IPS-20b (cell line): ENCODE data around the gene RAD51B.
"Not testable (repeated sequence)": the region's sequence is repeated elsewhere in the genome, so short reads cannot be mapped to it uniquely, and the experiment has no call there.

Source experiments
- H3K27ac ChIP-seq: one replicate; pipeline ENCODE4 v1.5.1; 2013; ENCODE audit warnings: low read length
- H3K27me3 ChIP-seq: 2 replicates; pipeline ENCODE4 v1.6.1; 2013; ENCODE audit warnings: mild to moderate bottlenecking, low read length, inconsistent platforms; ENCODE audit not compliant: insufficient read depth
- H3K36me3 ChIP-seq: 2 replicates; pipeline ENCODE4 v1.6.1; 2013; ENCODE audit warnings: low read depth, mild to moderate bottlenecking, inconsistent platforms, low read length, moderate library complexity; ENCODE audit not compliant: insufficient read depth
- H3K4me1 ChIP-seq: 2 replicates; pipeline ENCODE4 v1.6.1; 2013; ENCODE audit warnings: mild to moderate bottlenecking, control low read depth, inconsistent platforms, low read length, moderate library complexity; ENCODE audit not compliant: insufficient read depth
- H3K4me3 ChIP-seq: 2 replicates; pipeline ENCODE4 v1.5.1; 2013; ENCODE audit warnings: mild to moderate bottlenecking, low read length, inconsistent platforms
- H3K9ac ChIP-seq: 2 replicates; pipeline ENCODE4 v1.6.1; 2013; ENCODE audit warnings: low read depth, mild to moderate bottlenecking, inconsistent platforms, low read length, moderate library complexity
- H3K9me3 ChIP-seq: 2 replicates; pipeline ENCODE4 v1.6.1; 2013; ENCODE audit warnings: mild to moderate bottlenecking, low read depth, low read length, inconsistent platforms; ENCODE audit not compliant: insufficient read depth

The RAD51B gene

GRCh38 chr14:68760761-68761160 lies 941.2 kb downstream of the RAD51B start:
- H3K36me3 ChIP-seq: no peaks in the 10 kb centered on the region
- no peak overlapping the region for H3K4me3 ChIP-seq
- no peaks in the 10 kb centered on the region for H3K27me3 ChIP-seq
- no peak overlapping the region for H3K9ac ChIP-seq
- no peak overlapping the region for H3K27ac ChIP-seq
- H3K4me1 ChIP-seq: peaks cover 10% of the 10 kb centered on the region; the same call in 1 of the 2 replicates
- no peaks in the 10 kb centered on the region for H3K9me3 ChIP-seq

- no peaks in the 10 kb centered on the region for H3K27me3 ChIP-seq
- H3K27ac ChIP-seq: no peak overlapping the region
- H3K9me3 ChIP-seq: no peaks in the 10 kb centered on the region
- no peak overlapping the region for H3K4me3 ChIP-seq
- H3K9ac ChIP-seq: no peak overlapping the region
- H3K4me1 ChIP-seq: peaks cover 10% of the 10 kb centered on the region; the same call in 1 of the 2 replicates
- no peaks in the 10 kb centered on the region for H3K36me3 ChIP-seq
Measured at GRCh38 chr14:68761391-68761790, 941.8 kb downstream of the RAD51B start.

DNA sequence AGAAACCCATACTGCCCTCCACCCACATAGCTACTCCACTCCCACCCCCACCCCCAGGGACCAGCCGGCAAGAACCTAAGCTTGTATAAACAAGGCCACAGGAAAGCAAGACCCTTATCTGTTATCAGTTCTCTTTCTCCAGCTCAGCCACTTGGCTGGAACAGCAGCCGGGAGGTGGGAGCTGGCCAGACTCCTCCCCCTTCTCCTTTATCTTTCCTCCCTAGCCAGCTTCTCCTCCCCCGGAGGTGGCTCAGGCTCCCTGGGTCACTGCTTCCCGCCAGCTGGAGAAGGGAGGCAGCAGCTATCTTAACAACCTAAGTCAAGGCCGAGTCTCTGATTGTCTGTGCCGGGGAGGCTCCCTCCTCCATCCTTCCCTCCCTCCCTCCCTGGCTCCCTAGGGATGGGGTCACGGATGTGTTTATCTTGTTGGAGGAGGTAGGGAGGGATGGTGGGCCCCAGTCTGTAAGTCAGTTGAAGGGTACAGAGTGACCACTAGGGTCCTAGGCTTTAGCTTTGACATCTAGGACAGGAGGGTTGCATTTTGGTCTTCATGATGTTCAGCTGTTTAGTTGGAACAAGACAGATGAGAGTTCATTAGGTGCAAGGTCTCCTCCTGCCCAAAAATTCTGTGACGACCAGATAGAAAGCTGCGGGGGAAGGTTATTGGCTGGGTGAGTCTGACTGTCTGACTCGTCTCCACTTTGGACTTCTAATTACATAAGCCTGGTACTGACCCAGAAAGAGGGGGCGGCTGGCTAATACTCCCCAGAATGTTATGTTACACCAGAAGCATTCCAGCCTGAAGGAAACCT lies 943.6 kb downstream of the RAD51B start:
- H3K4me1 ChIP-seq: peaks cover 10% of the 10 kb centered on the region; the same call in 1 of the 2 replicates
- H3K27ac ChIP-seq: no peak overlapping the region
- H3K9ac ChIP-seq: no peak overlapping the region
- H3K36me3 ChIP-seq: no peaks in the 10 kb centered on the region
- H3K9me3 ChIP-seq: no peaks in the 10 kb centered on the region
- H3K4me3 ChIP-seq: no peak overlapping the region
- no peaks in the 10 kb centered on the region for H3K27me3 ChIP-seq

DNA sequence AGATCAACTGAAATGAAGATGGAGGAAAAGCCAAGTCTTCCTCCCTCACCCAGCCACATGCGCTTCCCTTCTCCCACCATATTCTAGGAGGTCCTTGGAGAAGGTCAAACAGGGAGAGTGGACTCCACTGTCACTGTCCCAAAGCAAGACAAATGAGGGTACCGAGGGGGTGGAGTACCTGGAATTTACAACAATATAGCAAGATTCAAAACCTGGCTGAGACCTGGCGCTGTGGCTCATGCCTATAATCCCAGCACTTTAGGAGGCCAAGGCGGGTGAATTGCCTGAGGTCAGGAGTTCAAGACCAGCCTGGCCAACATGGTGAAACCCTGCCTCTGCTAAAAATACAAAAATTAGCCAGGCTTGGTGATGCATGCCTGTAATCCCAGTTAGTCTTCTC lies 944.3 kb downstream of the RAD51B start:
- not testable (repeated sequence) for H3K4me1 ChIP-seq, H3K9me3 ChIP-seq, H3K36me3 ChIP-seq, H3K9ac ChIP-seq, H3K4me3 ChIP-seq, H3K27ac ChIP-seq, H3K27me3 ChIP-seq

- Histone ChIP-seq H3K27me3 (no peaks in the 10 kb centered on the region), H3K9me3 (no peaks in the 10 kb centered on the region), H3K27ac (no peak overlapping the region), H3K4me3 (no peak overlapping the region), H3K36me3 (no peaks in the 10 kb centered on the region), H3K9ac (no peak overlapping the region), H3K4me1 (peaks cover 10% of the 10 kb centered on the region; the same call in 1 of the 2 replicates)
Measured at GRCh38 chr14:68766299-68767247, 947.0 kb downstream of the RAD51B start.

DNA sequence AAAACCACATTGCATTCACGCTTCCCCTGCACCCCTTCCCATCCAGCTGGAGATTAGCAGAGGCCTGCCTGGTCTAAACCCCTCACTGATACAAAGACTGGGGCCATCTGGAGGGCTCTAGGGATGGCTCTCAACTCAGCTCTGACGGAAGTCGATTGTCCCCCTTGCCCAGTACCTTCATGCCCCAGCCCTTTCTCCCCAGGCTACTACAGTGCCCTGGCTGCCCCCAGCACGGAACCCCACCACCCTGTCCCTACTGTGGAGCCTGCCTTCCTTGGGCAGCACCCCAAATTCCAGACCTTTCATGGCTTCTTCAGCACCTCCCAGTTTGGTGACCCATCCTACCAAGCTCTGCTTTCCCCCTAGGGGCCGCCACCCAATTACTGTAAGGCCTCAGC lies 947.7 kb downstream of the RAD51B start:
- Histone ChIP-seq H3K9me3 (no peaks in the 10 kb centered on the region), H3K27me3 (no peaks in the 10 kb centered on the region), H3K36me3 (no peaks in the 10 kb centered on the region), H3K9ac (no peak overlapping the region), H3K4me3 (no peak overlapping the region), H3K27ac (no peak overlapping the region), H3K4me1 (peaks cover 10% of the 10 kb centered on the region; the same call in 1 of the 2 replicates)

- Histone ChIP-seq H3K4me3 (no peak overlapping the region), H3K9me3 (no peaks in the 10 kb centered on the region), H3K27me3 (no peaks in the 10 kb centered on the region), H3K4me1 (peaks cover 2% of the 10 kb centered on the region; the same call in 1 of the 2 replicates), H3K27ac (no peak overlapping the region), H3K9ac (no peak overlapping the region), H3K36me3 (no peaks in the 10 kb centered on the region)
Measured at GRCh38 chr14:68768316-68768715, 948.7 kb downstream of the RAD51B start.

- no peaks in the 10 kb centered on the region; the same call in 1 of the 2 replicates for H3K4me1 ChIP-seq
- no peak overlapping the region for H3K9ac ChIP-seq
- H3K9me3 ChIP-seq: no peaks in the 10 kb centered on the region
- no peak overlapping the region for H3K4me3 ChIP-seq
- no peaks in the 10 kb centered on the region for H3K27me3 ChIP-seq
- H3K36me3 ChIP-seq: no peaks in the 10 kb centered on the region
- H3K27ac ChIP-seq: no peak overlapping the region
Measured at GRCh38 chr14:68770051-68770450, 950.5 kb downstream of the RAD51B start.

DNA sequence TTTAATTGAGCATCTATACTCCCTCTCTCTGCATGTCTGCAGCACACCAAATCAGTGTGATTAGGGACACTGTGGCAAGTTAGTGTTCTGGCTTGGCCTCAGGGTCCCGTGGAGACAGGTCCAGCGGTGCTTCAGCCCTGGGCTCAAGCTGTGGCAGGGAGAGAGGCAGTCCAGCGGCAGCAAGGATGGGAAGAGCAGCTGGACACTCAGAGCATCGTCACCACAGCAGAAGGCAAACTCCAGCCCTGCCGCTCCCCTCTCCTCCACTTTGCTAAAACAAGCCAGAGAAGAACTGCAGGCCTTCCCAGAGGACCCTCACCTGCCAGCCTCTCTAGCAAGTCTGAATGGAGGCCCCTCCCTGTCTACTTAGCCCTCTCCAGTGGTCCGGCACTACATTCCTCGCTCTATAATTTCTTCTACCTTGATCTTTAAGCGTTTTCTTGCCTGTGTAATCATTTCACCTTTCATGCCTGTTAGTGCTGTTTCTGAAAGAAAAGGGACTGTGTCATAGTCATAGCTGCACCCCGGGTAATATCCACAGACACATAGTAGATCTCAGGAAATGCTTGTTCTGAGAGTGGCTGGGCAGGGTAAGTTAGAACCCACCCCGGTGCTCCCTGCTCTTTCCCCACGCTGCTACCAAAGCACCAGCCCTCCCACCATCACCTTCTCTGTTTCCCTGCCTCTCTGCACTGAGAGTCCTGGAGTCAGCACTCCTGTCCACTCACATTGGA lies 951.1 kb downstream of the RAD51B start:
- Histone ChIP-seq H3K27me3 (no peaks in the 10 kb centered on the region), H3K4me3 (no peak overlapping the region), H3K4me1 (no peaks in the 10 kb centered on the region; the same call in 1 of the 2 replicates), H3K36me3 (no peaks in the 10 kb centered on the region), H3K9me3 (no peaks in the 10 kb centered on the region), H3K27ac (no peak overlapping the region), H3K9ac (no peak overlapping the region)

- no peaks in the 10 kb centered on the region for H3K9me3 ChIP-seq
- no peaks in the 10 kb centered on the region for H3K36me3 ChIP-seq
- H3K27me3 ChIP-seq: no peaks in the 10 kb centered on the region
- H3K27ac ChIP-seq: no peak overlapping the region
- no peak overlapping the region for H3K4me3 ChIP-seq
- no peaks in the 10 kb centered on the region for H3K4me1 ChIP-seq
- H3K9ac ChIP-seq: no peak overlapping the region
Measured at GRCh38 chr14:68771631-68772030, 952.1 kb downstream of the RAD51B start.

DNA sequence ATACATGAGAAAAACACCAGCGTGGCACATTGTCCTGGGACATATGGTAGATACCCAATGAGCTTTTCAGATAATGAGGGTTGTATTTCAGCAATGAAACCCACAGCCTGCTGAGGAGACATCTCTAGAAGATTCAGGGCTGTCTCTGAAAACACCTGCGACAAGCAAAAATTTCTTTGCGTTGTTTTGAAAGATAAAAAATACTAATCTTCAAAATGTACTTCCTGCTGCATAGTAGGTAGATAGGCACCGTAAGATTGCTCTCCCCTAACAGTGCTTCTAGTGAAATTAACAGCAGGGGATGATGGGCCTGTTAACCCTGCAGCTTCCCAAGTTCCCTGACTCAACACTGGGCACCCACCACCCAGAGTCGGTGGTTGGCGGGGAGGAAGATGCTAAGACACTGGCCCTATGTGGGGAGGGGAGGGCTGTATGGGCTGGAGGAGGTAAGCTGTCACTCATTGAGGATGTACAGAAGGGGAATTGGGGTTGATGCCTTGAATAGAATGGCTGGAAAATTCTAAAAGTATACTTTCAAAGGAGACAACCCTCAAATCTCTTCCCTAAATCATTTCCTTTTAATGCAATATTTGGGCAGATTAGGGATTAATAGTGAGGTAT lies 953.3 kb downstream of the RAD51B start:
- Histone ChIP-seq H3K4me1 (no peaks in the 10 kb centered on the region), H3K4me3 (no peak overlapping the region), H3K27me3 (no peaks in the 10 kb centered on the region), H3K36me3 (no peaks in the 10 kb centered on the region), H3K27ac (no peak overlapping the region), H3K9ac (no peak overlapping the region), H3K9me3 (no peaks in the 10 kb centered on the region)
